Vagina (tissue), 2 donors: Measurements from ENCODE around the gene PTPRCAP.

Experiments used
- POLR2AphosphoS5 ChIP-seq, 2 donors: sonication (generic); formaldehyde crosslinking; IDR thresholded peaks; one replicate each; pipeline ENCODE4 v1.9.0; 2017; ENCODE audit warnings: antibody characterized with exemption in 2 of 2, mild to moderate bottlenecking in 2 of 2, low read depth in 1 of 2; ENCODE audit not compliant: insufficient read depth in 1 of 2
- TF ChIP-seq, protein P1 (sequence below), 3 experiments: fragments of 450-650 bp in 2 of 3; fragments of 200-600 bp in 1 of 3; sonication (generic) in 1 of 3; IDR thresholded peaks; one replicate each; pipeline ENCODE4 v1.5.1; 2017 to 2019; ENCODE audit warnings: antibody characterized with exemption in 3 of 3, mild to moderate bottlenecking in 2 of 3, moderate library complexity in 2 of 3

DNA sequence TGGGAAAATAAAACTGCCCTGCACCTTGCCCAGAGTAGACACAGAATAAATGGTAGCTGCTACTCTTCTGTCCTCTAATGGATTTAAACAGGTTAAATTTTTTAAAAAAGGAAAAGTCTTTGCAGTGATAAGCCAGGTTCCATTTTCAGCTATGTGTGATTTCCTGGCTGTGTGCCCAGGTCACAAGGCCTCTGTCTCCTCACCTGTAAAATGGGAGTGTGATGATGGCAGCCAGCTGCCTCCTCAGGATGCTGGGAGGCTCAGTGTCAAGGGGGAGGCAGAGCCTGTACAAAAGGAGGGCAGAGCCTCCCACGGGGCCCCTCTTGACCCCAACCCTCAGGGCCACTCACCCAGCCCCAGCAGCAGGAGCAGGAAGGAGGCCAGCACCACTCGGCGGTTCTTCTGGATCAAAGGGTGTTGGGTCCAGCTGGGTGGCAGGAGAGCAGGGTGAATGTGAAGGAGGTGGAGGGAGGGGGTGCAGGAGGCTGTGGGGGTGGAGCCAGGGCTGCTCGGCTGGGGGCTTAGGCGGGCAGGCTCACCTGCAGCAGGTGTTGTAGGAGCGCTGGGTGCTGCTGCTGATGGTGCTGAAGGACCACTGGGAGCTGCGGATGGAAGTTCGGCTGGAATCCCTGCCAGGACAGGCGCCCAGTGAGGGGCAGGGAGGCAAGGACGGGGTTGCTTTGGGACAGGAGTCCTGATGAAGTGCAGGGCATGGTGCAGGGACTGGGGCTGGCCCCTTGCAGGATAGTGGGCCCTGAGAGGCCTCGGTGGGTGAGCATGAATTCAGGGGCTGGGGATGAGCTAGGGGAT, 29.7 kb upstream of the PTPRCAP start:
- TF ChIP-seq, protein P1, sequence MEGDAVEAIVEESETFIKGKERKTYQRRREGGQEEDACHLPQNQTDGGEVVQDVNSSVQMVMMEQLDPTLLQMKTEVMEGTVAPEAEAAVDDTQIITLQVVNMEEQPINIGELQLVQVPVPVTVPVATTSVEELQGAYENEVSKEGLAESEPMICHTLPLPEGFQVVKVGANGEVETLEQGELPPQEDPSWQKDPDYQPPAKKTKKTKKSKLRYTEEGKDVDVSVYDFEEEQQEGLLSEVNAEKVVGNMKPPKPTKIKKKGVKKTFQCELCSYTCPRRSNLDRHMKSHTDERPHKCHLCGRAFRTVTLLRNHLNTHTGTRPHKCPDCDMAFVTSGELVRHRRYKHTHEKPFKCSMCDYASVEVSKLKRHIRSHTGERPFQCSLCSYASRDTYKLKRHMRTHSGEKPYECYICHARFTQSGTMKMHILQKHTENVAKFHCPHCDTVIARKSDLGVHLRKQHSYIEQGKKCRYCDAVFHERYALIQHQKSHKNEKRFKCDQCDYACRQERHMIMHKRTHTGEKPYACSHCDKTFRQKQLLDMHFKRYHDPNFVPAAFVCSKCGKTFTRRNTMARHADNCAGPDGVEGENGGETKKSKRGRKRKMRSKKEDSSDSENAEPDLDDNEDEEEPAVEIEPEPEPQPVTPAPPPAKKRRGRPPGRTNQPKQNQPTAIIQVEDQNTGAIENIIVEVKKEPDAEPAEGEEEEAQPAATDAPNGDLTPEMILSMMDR (IDR thresholded peaks at IDR 0.05) = no peak
- TF ChIP-seq POLR2AphosphoS5 (IDR thresholded peaks at IDR 0.05; ENCODE audit: insufficient read depth in 1 of 2, low read depth in 1 of 2) = no peak
